ENCODE data around the gene STEAP1B.

Gene STEAP1B

GRCh38 chr7:22422831-22423615 is 77.0 kb downstream of the STEAP1B start:
- DNase-seq (ENCODE audit: low read depth, low spot score) = no peak
- TF ChIP-seq, protein P1, sequence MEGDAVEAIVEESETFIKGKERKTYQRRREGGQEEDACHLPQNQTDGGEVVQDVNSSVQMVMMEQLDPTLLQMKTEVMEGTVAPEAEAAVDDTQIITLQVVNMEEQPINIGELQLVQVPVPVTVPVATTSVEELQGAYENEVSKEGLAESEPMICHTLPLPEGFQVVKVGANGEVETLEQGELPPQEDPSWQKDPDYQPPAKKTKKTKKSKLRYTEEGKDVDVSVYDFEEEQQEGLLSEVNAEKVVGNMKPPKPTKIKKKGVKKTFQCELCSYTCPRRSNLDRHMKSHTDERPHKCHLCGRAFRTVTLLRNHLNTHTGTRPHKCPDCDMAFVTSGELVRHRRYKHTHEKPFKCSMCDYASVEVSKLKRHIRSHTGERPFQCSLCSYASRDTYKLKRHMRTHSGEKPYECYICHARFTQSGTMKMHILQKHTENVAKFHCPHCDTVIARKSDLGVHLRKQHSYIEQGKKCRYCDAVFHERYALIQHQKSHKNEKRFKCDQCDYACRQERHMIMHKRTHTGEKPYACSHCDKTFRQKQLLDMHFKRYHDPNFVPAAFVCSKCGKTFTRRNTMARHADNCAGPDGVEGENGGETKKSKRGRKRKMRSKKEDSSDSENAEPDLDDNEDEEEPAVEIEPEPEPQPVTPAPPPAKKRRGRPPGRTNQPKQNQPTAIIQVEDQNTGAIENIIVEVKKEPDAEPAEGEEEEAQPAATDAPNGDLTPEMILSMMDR (IDR thresholded peaks at IDR 0.05; ENCODE audit: insufficient read depth, low read length, missing control alignments) = no peak
- no peak overlapping the region for H3K4me3 ChIP-seq (ENCODE audit: low read depth, low read length)
- CTCF ChIA-PET = interaction anchor here (1.4 kb wide), 1 partner anchor 313 kb away, joined by 4 read pairs; no protein-coding TSS in a partner anchor
- POLR2A ChIA-PET = no interaction called here

- POLR2A ChIA-PET = no interaction called here
- CTCF ChIA-PET = interaction anchor here (0.8 kb wide), 1 partner anchor 11 kb away, joined by 3 read pairs; no protein-coding TSS in a partner anchor
- TF ChIP-seq, protein P1 (IDR thresholded peaks at IDR 0.05; ENCODE audit: insufficient read depth, low read length, missing control alignments) = no peak
- no peak overlapping the region for H3K4me3 ChIP-seq (ENCODE audit: low read depth, low read length)
- no peak for DNase-seq (ENCODE audit: low read depth, low spot score)
These were observed 78.9 kb downstream of the STEAP1B start for GRCh38 chr7:22420973-22421635.

- TF ChIP-seq, protein P1 (IDR thresholded peaks at IDR 0.05; ENCODE audit: insufficient read depth, low read length, missing control alignments) = no peak
- DNase-seq (ENCODE audit: low read depth, low spot score) = no peak
- no peak overlapping the region for H3K4me3 ChIP-seq (ENCODE audit: low read depth, low read length)
- CTCF ChIA-PET = interaction anchor here (0.8 kb wide), 1 partner anchor 12 kb away, joined by 3 read pairs; no protein-coding TSS in a partner anchor
- POLR2A ChIA-PET = no interaction called here
These were observed 80.0 kb downstream of the STEAP1B start for GRCh38 chr7:22420008-22420407.

DNA sequence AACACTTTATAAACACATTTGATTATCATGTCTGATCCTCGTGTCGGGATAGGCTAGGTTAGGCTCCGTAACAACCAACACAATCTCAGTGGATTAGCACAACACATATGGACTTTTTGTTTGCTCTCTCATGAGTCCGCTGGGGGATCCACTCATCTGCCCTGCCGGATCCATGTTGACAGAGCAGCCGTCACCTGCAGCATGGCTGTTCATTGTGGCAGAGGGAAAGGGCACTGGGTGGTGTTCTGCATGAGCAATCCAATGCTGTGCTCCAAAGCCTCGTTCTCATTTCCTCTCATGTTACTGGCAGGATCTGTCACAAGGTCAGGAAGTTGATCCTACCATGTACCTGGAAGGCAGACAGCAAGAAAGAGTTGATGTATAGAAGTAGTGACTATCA is 80.5 kb downstream of the STEAP1B start:
- TF ChIP-seq, protein P1 (IDR thresholded peaks at IDR 0.05; ENCODE audit: insufficient read depth, low read length, missing control alignments) = no peak
- DNase-seq (ENCODE audit: low read depth, low spot score) = no peak
- H3K4me3 ChIP-seq (ENCODE audit: low read depth, low read length) = no peak overlapping the region
- CTCF ChIA-PET = no interaction called here
- POLR2A ChIA-PET = no interaction called here

- ChIA-PET CTCF (no interaction called here), POLR2A (no interaction called here)
These were observed 81.5 kb downstream of the STEAP1B start for GRCh38 chr7:22418251-22419046.

More at GRCh38 chr7:22418251-22419046, 81.5 kb downstream of the STEAP1B start:
- no peak for DNase-seq (ENCODE audit: low read depth, low spot score)
- H3K4me3 ChIP-seq (ENCODE audit: low read depth, low read length) = no peak overlapping the region
- TF ChIP-seq, protein P1 (IDR thresholded peaks at IDR 0.05; ENCODE audit: insufficient read depth, low read length, missing control alignments) = no peak

All from AG04449 (cell line).